Fibroblast of villous mesenchyme (primary cell): ENCODE results near the gene TMEM53. TPM values are rescaled to one million over a fixed set of nuclear protein-coding genes. Genes with fewer than 3 reads are reported as not detected.

ENCODE experiments used
- DNase-seq: peaks from one replicate; pipeline ENCODE4 v3.0.0-alpha.2; 2010; ENCODE audit warnings: low read depth
- H3K4me3 ChIP-seq: 2 replicates; pipeline ENCODE4 v1.5.1; 2011; ENCODE audit warnings: low read depth, mild to moderate bottlenecking, low read length
- total RNA-seq: library from RNA; depleted of rRNA; stranded (reverse); fragments of >200 nt; gene quantifications from 2 replicates; pipeline ENCODE4 v1.2.3, GENCODE V29; 2012
- TF ChIP-seq, protein P1 (sequence below): IDR thresholded peaks from 2 replicates; pipeline ENCODE4 v1.5.1; 2012; ENCODE audit warnings: low read depth, mild to moderate bottlenecking, low read length; ENCODE audit not compliant: insufficient read depth

Gene TMEM53
- total RNA-seq, 1 donor = 7.3 TPM

DNA sequence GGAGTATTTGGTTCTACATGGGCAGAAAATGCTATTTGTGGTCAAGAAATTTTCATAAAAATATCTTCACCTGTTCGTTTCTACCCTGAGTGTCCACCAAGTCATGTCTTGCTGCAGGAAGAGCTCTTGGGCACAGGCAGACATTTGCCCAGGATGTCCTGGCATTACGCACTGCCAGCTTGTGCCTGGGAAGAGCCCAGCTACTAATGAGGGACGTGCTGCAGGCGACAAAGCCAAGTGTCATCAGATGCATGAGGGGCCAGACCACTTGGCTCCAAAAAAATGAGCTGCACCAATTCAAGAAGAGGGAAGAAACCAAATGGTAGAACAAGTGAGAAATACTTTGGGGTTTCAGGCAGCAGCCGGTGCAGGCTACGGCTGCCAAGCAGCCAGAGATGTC lies 43.8 kb upstream of the TMEM53 start:
- H3K4me3 ChIP-seq = no peak overlapping the region
- TF ChIP-seq, protein P1, sequence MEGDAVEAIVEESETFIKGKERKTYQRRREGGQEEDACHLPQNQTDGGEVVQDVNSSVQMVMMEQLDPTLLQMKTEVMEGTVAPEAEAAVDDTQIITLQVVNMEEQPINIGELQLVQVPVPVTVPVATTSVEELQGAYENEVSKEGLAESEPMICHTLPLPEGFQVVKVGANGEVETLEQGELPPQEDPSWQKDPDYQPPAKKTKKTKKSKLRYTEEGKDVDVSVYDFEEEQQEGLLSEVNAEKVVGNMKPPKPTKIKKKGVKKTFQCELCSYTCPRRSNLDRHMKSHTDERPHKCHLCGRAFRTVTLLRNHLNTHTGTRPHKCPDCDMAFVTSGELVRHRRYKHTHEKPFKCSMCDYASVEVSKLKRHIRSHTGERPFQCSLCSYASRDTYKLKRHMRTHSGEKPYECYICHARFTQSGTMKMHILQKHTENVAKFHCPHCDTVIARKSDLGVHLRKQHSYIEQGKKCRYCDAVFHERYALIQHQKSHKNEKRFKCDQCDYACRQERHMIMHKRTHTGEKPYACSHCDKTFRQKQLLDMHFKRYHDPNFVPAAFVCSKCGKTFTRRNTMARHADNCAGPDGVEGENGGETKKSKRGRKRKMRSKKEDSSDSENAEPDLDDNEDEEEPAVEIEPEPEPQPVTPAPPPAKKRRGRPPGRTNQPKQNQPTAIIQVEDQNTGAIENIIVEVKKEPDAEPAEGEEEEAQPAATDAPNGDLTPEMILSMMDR = no peak
- DNase-seq = no peak

DNA sequence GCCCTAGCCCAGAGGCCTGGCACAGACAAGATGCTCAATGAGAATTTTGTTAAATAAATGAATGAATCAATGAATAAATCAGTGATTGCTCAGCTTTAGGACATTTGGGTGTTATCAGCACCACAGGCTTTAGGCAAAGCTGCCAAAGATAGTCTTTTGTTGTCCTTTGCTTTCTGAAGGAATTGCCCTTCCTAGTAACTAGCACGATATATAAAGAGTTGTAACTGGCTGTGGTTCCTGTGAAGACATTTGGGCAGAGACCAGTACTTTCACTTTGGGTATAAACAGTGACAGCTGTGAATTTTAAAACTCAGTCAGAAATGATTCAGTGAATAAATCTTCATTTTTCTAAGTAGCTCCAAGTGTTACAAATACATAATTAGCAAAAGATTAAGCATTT lies 43.4 kb upstream of the TMEM53 start:
- no peak for DNase-seq
- TF ChIP-seq, protein P1 = no peak
- H3K4me3 ChIP-seq = no peak overlapping the region

DNA sequence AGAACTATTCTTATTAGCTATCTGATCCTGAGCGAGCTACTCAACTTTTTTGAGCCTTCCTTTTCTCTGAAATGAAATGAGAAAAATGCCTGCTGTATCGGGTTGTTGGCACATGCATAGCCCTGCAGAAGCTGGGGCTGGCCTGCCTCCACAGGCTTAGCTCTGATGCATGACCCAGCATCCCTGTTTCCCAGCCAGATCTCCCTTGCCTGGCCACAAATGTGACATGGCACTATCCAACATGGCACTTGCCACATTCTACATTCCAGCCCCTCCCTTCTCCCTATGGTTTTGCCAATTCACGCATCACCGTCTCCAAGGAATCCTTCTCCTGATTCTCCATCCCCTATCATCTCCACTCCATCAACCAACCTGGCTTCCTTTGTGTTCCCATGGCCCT lies 42.9 kb upstream of the TMEM53 start:
- TF ChIP-seq, protein P1 = no peak
- DNase-seq = no peak
- H3K4me3 ChIP-seq = no peak overlapping the region

- no peak overlapping the region for H3K4me3 ChIP-seq
- peak; percentile 76 for DNase-seq
- TF ChIP-seq, protein P1 = peak; percentile 91
Observed at GRCh38 chr1:44714944-44715571, 40.8 kb upstream of the TMEM53 start.

GRCh38 chr1:44714532-44714931 lies 40.3 kb upstream of the TMEM53 start:
- TF ChIP-seq, protein P1 = no peak
- H3K4me3 ChIP-seq = no peak overlapping the region
- DNase-seq = no peak

- no peak for DNase-seq
Observed at GRCh38 chr1:44713321-44713781, 39.1 kb upstream of the TMEM53 start.

More at GRCh38 chr1:44713321-44713781, 39.1 kb upstream of the TMEM53 start:
- TF ChIP-seq, protein P1 = no peak
- H3K4me3 ChIP-seq = no peak overlapping the region
